WTC11 (cell line): ENCODE data around the gene MAP4. TPM values are rescaled to one million over a fixed set of nuclear protein-coding genes. Genes with fewer than 3 reads are reported as not detected.

ENCODE experiments used
- ATAC-seq: fragments of 200-7000 bp; cut with Tn5 transposase; 2 replicates; pipeline ENCODE4 v1.10.0; 2021; ENCODE audit warnings: mild to moderate bottlenecking, moderate library complexity
- CTCF ChIA-PET: fragments of 300-600 bp; sonication (Branson Sonifier 250); formaldehyde crosslinking; loops from one replicate; lab custom pipeline; 2021; ENCODE audit warnings: antibody characterized with exemption; lab: Charles Lee
- POLR2A ChIA-PET: fragments of 350-600 bp; sonication (Branson Sonifier 250); formaldehyde crosslinking; loops from one replicate; lab custom pipeline; 2021; ENCODE audit warnings: antibody characterized with exemption; lab: Charles Lee
- DNase-seq: peaks from one replicate; pipeline ENCODE4 v3.0.0; 2021; ENCODE audit warnings: low spot score
- H3K27ac Mint-ChIP-seq: 2 replicates; pipeline ENCODE4 v1.8.0; 2021; ENCODE audit warnings: mixed read lengths
- H3K27me3 Mint-ChIP-seq: 2 replicates; pipeline ENCODE4 v1.8.0; 2021; ENCODE audit warnings: low read depth, mild to moderate bottlenecking, moderate library complexity, mixed read lengths
- H3K36me3 Mint-ChIP-seq: 2 replicates; pipeline ENCODE4 v1.8.0; 2021; ENCODE audit warnings: mixed read lengths
- H3K4me1 Mint-ChIP-seq: 2 replicates; pipeline ENCODE4 v1.8.0; 2022; ENCODE audit warnings: mixed read lengths
- H3K4me3 Mint-ChIP-seq: 2 replicates; pipeline ENCODE4 v1.8.0; 2021; ENCODE audit warnings: mild to moderate bottlenecking, moderate library complexity, mixed read lengths
- H3K9me3 Mint-ChIP-seq: 2 replicates; pipeline ENCODE4 v1.8.0; 2021; ENCODE audit warnings: mixed read lengths
- ATF2 ChIP-seq: sonication (generic); formaldehyde crosslinking; IDR thresholded peaks from 2 replicates; pipeline ENCODE4 v1.8.1; 2022; ENCODE audit warnings: low read depth, missing genetic modification reagents, borderline replicate concordance
- E2F1 ChIP-seq: sonication (generic); formaldehyde crosslinking; IDR thresholded peaks from 2 replicates; pipeline ENCODE4 v1.8.0; 2022; ENCODE audit warnings: mild to moderate bottlenecking, missing genetic modification reagents
- FOXP1 ChIP-seq: sonication (generic); formaldehyde crosslinking; IDR thresholded peaks from 2 replicates; pipeline ENCODE4 v1.8.0; 2022; ENCODE audit warnings: missing genetic modification reagents, mild to moderate bottlenecking, moderate library complexity, borderline replicate concordance
- MAX ChIP-seq: sonication (generic); formaldehyde crosslinking; IDR thresholded peaks from 2 replicates; pipeline ENCODE4 v1.8.0; 2022; ENCODE audit warnings: mild to moderate bottlenecking, missing genetic modification reagents
- OVOL2 ChIP-seq: fragments of 250-450 bp; sonication (Bioruptor Pico); IDR thresholded peaks from 2 replicates; pipeline ENCODE4 v1.9.0; 2021; ENCODE audit warnings: mild to moderate bottlenecking, borderline replicate concordance
- RORB ChIP-seq: fragments of 250-450 bp; sonication (Bioruptor Pico); IDR thresholded peaks from 2 replicates; pipeline ENCODE4 v1.9.0; 2021; ENCODE audit warnings: mild to moderate bottlenecking
- USF1 ChIP-seq: sonication (generic); formaldehyde crosslinking; IDR thresholded peaks from 2 replicates; pipeline ENCODE4 v1.8.0; 2022; ENCODE audit warnings: mild to moderate bottlenecking, missing genetic modification reagents
- ZBTB21 ChIP-seq: sonication (generic); formaldehyde crosslinking; IDR thresholded peaks from 2 replicates; pipeline ENCODE4 v1.8.1; 2023; ENCODE audit warnings: mild to moderate bottlenecking, missing genetic modification reagents, borderline replicate concordance
- ZBTB43 ChIP-seq: sonication (generic); formaldehyde crosslinking; IDR thresholded peaks from 2 replicates; pipeline ENCODE4 v1.8.1; 2023; ENCODE audit warnings: mild to moderate bottlenecking, missing genetic modification reagents
- ZNF138 ChIP-seq: sonication (generic); formaldehyde crosslinking; conservative IDR thresholded peaks from 2 replicates; pipeline ENCODE4 v1.8.1; 2022; ENCODE audit warnings: mild to moderate bottlenecking, moderate library complexity, missing genetic modification reagents
- ZNF219 ChIP-seq: sonication (generic); formaldehyde crosslinking; IDR thresholded peaks from 2 replicates; pipeline ENCODE4 v1.8.0; 2023; ENCODE audit warnings: missing genetic modification reagents, mild to moderate bottlenecking, borderline replicate concordance
- ZNF263 ChIP-seq: sonication (generic); formaldehyde crosslinking; IDR thresholded peaks from 2 replicates; pipeline ENCODE4 v1.8.1; 2022; ENCODE audit warnings: low read depth, mild to moderate bottlenecking, moderate library complexity, missing genetic modification reagents
- ZNF281 ChIP-seq: sonication (generic); formaldehyde crosslinking; IDR thresholded peaks from 2 replicates; pipeline ENCODE4 v1.8.0; 2023; ENCODE audit warnings: mild to moderate bottlenecking, missing genetic modification reagents
- ZNF425 ChIP-seq: fragments of 250-450 bp; sonication (Bioruptor Pico); conservative IDR thresholded peaks from 2 replicates; pipeline ENCODE4 v1.9.0; 2021; ENCODE audit warnings: mild to moderate bottlenecking
- ZNF512 ChIP-seq: sonication (generic); formaldehyde crosslinking; IDR thresholded peaks from 2 replicates; pipeline ENCODE4 v1.8.1; 2022; ENCODE audit warnings: missing genetic modification reagents, borderline replicate concordance
- total RNA-seq: library from RNA; stranded (reverse); gene quantifications from 3 replicates; pipeline ENCODE4 v1.2.3, GENCODE V29; 2021

Gene MAP4
- total RNA-seq, 1 experiment from 2014 or later = 199 TPM

- no peak for TF ChIP-seq RORB (CRISPR knock-in tag)
- TF ChIP-seq OVOL2 (CRISPR knock-in tag) = no peak
- TF ChIP-seq MAX = no peak
- TF ChIP-seq E2F1 (CRISPR knock-in tag) = no peak
- TF ChIP-seq ZNF263 (CRISPR knock-in tag) = no peak
- TF ChIP-seq USF1 (CRISPR knock-in tag) = no peak
- TF ChIP-seq ZNF219 (CRISPR knock-in tag) = no peak
- TF ChIP-seq ZNF281 = no peak
- no peak for TF ChIP-seq ATF2 (CRISPR knock-in tag)
- TF ChIP-seq ZNF138 (CRISPR knock-in tag) = no peak
- no peak for TF ChIP-seq ZBTB21 (CRISPR knock-in tag)
- TF ChIP-seq ZBTB43 (CRISPR knock-in tag) = no peak
- no peak for TF ChIP-seq ZNF425 (CRISPR knock-in tag)
- no peak for TF ChIP-seq FOXP1 (CRISPR knock-in tag)
- no peak for TF ChIP-seq ZNF512
- TF ChIP-seq, all 79 proteins: peak for 0
- CTCF ChIA-PET = no interaction called here
- peaks cover 7% of the 10 kb centered on the region for H3K36me3 Mint-ChIP-seq
- no peaks in the 10 kb centered on the region for H3K4me1 Mint-ChIP-seq
- DNase-seq (no peak), ATAC-seq (no peak)
- H3K9me3 Mint-ChIP-seq = peaks cover 5% of the 10 kb centered on the region; the same call in 1 of the 2 replicates
- no peaks in the 10 kb centered on the region for H3K27me3 Mint-ChIP-seq
- H3K27ac Mint-ChIP-seq = no peak overlapping the region
- POLR2A ChIA-PET = no interaction called here
- H3K4me3 Mint-ChIP-seq = no peak overlapping the region
These were observed 61.6 kb downstream of the MAP4 start for GRCh38 chr3:47954567-47954966.
